HepG2 (cell line): ENCODE data around the gene POLR3F. TPM values are rescaled to one million over a fixed set of nuclear protein-coding genes. Genes with fewer than 3 reads are reported as not detected.

Experiments used
- CBX1 ChIP-seq: IDR thresholded peaks from one replicate; pipeline ENCODE4 v1.6.1; 2016; ENCODE audit warnings: antibody characterized with exemption, low read depth
- GATAD1 ChIP-seq: IDR thresholded peaks from 2 replicates; pipeline ENCODE4 v1.6.1; 2016; ENCODE audit warnings: missing genetic modification reagents, missing compliant biosample characterization
- GLI4 ChIP-seq: sonication (generic); formaldehyde crosslinking; IDR thresholded peaks from 2 replicates; pipeline ENCODE4 v1.5.1; 2020; ENCODE audit warnings: missing genetic modification reagents, mild to moderate bottlenecking, moderate library complexity, borderline replicate concordance
- RBFOX2 ChIP-seq: fragments of 200-400 bp; formaldehyde crosslinking; IDR thresholded peaks from 2 replicates; pipeline ENCODE4 v1.6.1; 2017; ENCODE audit warnings: low read depth, mild to moderate bottlenecking, low read length
- RFX5 ChIP-seq: IDR thresholded peaks from 2 replicates; pipeline ENCODE4 v1.6.1; 2011; ENCODE audit warnings: low read depth, low read length, improper control_type of control experiment
- SKI ChIP-seq: fragments of 450-650 bp; IDR thresholded peaks from one replicate; pipeline ENCODE4 v1.6.1; 2018; ENCODE audit warnings: mild to moderate bottlenecking; ENCODE audit not compliant: partially characterized antibody
- SP140L ChIP-seq: sonication (generic); formaldehyde crosslinking; IDR thresholded peaks from 2 replicates; pipeline ENCODE4 v1.4.0; 2020; ENCODE audit warnings: missing genetic modification reagents, borderline replicate concordance
- SYNCRIP ChIP-seq: fragments of 200-400 bp; formaldehyde crosslinking; IDR thresholded peaks from 2 replicates; pipeline ENCODE4 v1.6.1; 2018; ENCODE audit warnings: mild to moderate bottlenecking, low read depth, low read length; ENCODE audit not compliant: insufficient read depth
- TCF7 ChIP-seq: sonication (generic); IDR thresholded peaks from 2 replicates; pipeline ENCODE4 v1.6.1; 2016; ENCODE audit warnings: antibody characterized with exemption, low read depth
- TEAD2 ChIP-seq: sonication (generic); formaldehyde crosslinking; IDR thresholded peaks from 2 replicates; pipeline ENCODE4 v1.9.0; 2021; ENCODE audit warnings: missing genetic modification reagents
- ZMYM2 ChIP-seq: sonication (generic); formaldehyde crosslinking; IDR thresholded peaks from 2 replicates; pipeline ENCODE4 v1.8.0; 2022; ENCODE audit warnings: mild to moderate bottlenecking, missing genetic modification reagents
- ZNF251 ChIP-seq: sonication (generic); formaldehyde crosslinking; IDR thresholded peaks from 2 replicates; pipeline ENCODE4 v1.9.0; 2021; ENCODE audit warnings: mild to moderate bottlenecking, missing genetic modification reagents
- polyA plus RNA-seq, 8 experiments: library from polyadenylated mRNA; depleted of rRNA in 3 of 8; stranded (reverse) in 7 of 8; unstranded in 1 of 8; fragments of >200 nt; fragmentation: Illumina TruSeq in 4 of 8; extraction: Trizol in 4 of 8; gene quantifications; 2 replicates each; pipeline versions ENCODE4 v1.2.1 to v1.2.3, GENCODE V29; 2011 to 2016; ENCODE audit warnings: low read depth in 4 of 8, missing spikeins in 1 of 8, mixed read lengths in 1 of 8; ENCODE audit not compliant: insufficient read depth in 1 of 8
- total RNA-seq, 5 experiments: library from RNA; depleted of rRNA; stranded (reverse); fragments of >200 nt; fragmentation: Illumina TruSeq; extraction: Trizol; gene quantifications; 2 replicates each; pipeline ENCODE4 v1.2.3, GENCODE V29; 2016; ENCODE audit warnings: low read depth in 1 of 5
- TF ChIP-seq, protein P1 (sequence below), 2 experiments: fragments of 450-650 bp in 1 of 2; sonication (generic) in 1 of 2; formaldehyde crosslinking in 1 of 2; IDR thresholded peaks; 2 replicates each; pipeline versions ENCODE4 v1.6.1 to v1.8.0; 2016 to 2022; ENCODE audit warnings: antibody characterized with exemption in 1 of 2, mild to moderate bottlenecking in 1 of 2, missing genetic modification reagents in 1 of 2
- TF ChIP-seq, protein P2 (sequence below): sonication (generic); formaldehyde crosslinking; IDR thresholded peaks from 2 replicates; pipeline ENCODE4 v1.4.0; 2020; ENCODE audit warnings: mild to moderate bottlenecking, missing genetic modification reagents
- TF ChIP-seq, protein P3 (sequence below): sonication (generic); formaldehyde crosslinking; IDR thresholded peaks from 2 replicates; pipeline ENCODE4 v1.4.0; 2020; ENCODE audit warnings: missing genetic modification reagents
- TF ChIP-seq, protein P4 (sequence below): sonication (generic); formaldehyde crosslinking; IDR thresholded peaks from 2 replicates; pipeline ENCODE4 v1.5.1; 2020; ENCODE audit warnings: missing genetic modification reagents, mild to moderate bottlenecking, borderline replicate concordance

Gene POLR3F
- total and polyA plus RNA-seq, 2 of the 13 experiments (the other 11 are each of a cell fraction or from before 2014, with no cell fraction given): 11.7 to 25.5 TPM

DNA sequence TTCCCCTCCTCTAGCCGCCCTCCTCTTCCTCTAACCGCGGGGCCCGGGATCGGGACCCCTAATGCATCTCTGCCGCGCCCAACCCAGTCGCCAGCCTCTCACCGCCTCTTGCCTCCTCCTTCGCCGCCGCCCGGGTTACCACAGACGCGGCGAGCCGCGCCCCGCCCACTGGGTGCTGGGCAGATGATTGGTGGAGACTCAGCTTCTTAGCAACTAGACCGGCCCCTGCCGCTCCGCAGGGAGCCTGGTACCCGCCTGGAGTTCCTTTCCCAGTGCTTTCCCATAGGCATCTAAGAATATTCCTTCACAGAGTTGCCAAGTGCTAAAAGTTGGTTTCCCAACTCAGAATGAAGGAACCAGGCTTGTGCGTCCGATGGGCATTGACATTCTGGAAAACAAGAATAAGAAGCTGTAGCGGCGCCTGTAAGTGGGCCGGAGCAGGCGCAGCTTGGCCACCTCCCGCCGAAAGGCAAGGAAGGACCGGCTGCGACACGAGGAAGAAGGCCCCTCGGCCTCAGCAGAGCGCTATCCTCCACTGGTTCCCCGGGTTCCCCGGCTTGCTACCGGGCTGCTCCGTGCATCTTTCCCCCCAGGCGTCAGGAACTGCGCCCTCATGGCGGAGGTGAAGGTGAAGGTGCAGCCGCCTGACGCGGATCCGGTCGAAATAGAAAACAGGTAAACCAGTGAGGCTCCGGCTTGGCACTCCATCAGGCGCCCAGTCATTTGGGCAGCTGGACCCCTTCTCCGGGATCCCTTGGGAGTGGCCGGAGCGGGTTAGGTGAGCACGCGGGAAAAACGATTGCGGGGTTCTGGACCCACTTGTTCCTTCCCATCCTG lies at the start of gene POLR3F, which contains the start of gene DZANK1 (continued):
- no peak; the same call in 1 of the 2 replicates for TF ChIP-seq RFX5
- TF ChIP-seq, protein P1, sequence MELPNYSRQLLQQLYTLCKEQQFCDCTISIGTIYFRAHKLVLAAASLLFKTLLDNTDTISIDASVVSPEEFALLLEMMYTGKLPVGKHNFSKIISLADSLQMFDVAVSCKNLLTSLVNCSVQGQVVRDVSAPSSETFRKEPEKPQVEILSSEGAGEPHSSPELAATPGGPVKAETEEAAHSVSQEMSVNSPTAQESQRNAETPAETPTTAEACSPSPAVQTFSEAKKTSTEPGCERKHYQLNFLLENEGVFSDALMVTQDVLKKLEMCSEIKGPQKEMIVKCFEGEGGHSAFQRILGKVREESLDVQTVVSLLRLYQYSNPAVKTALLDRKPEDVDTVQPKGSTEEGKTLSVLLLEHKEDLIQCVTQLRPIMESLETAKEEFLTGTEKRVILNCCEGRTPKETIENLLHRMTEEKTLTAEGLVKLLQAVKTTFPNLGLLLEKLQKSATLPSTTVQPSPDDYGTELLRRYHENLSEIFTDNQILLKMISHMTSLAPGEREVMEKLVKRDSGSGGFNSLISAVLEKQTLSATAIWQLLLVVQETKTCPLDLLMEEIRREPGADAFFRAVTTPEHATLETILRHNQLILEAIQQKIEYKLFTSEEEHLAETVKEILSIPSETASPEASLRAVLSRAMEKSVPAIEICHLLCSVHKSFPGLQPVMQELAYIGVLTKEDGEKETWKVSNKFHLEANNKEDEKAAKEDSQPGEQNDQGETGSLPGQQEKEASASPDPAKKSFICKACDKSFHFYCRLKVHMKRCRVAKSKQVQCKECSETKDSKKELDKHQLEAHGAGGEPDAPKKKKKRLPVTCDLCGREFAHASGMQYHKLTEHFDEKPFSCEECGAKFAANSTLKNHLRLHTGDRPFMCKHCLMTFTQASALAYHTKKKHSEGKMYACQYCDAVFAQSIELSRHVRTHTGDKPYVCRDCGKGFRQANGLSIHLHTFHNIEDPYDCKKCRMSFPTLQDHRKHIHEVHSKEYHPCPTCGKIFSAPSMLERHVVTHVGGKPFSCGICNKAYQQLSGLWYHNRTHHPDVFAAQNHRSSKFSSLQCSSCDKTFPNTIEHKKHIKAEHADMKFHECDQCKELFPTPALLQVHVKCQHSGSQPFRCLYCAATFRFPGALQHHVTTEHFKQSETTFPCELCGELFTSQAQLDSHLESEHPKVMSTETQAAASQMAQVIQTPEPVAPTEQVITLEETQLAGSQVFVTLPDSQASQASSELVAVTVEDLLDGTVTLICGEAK (IDR thresholded peaks at IDR 0.05): no peak
- TF ChIP-seq, protein P1 (CRISPR knock-in tag; IDR thresholded peaks at IDR 0.05): peak; percentile 30; the same call in 1 of the 2 replicates
- no peak for TF ChIP-seq SYNCRIP
- no peak for TF ChIP-seq SKI
- TF ChIP-seq RBFOX2: peak; percentile 73
- TF ChIP-seq, protein P2, sequence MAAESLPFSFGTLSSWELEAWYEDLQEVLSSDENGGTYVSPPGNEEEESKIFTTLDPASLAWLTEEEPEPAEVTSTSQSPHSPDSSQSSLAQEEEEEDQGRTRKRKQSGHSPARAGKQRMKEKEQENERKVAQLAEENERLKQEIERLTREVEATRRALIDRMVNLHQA (CRISPR knock-in tag): no peak
- peak; percentile 81 for TF ChIP-seq CBX1
- no peak for TF ChIP-seq ZNF251 (CRISPR knock-in tag)
- no peak for TF ChIP-seq TCF7
- no peak for TF ChIP-seq TEAD2 (CRISPR knock-in tag)
- no peak for TF ChIP-seq ZMYM2 (CRISPR knock-in tag)
- TF ChIP-seq, protein P3, sequence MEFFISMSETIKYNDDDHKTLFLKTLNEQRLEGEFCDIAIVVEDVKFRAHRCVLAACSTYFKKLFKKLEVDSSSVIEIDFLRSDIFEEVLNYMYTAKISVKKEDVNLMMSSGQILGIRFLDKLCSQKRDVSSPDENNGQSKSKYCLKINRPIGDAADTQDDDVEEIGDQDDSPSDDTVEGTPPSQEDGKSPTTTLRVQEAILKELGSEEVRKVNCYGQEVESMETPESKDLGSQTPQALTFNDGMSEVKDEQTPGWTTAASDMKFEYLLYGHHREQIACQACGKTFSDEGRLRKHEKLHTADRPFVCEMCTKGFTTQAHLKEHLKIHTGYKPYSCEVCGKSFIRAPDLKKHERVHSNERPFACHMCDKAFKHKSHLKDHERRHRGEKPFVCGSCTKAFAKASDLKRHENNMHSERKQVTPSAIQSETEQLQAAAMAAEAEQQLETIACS (CRISPR knock-in tag): no peak
- TF ChIP-seq GLI4 (CRISPR knock-in tag): peak; percentile 69; the same call in 1 of the 2 replicates
- TF ChIP-seq, protein P4, sequence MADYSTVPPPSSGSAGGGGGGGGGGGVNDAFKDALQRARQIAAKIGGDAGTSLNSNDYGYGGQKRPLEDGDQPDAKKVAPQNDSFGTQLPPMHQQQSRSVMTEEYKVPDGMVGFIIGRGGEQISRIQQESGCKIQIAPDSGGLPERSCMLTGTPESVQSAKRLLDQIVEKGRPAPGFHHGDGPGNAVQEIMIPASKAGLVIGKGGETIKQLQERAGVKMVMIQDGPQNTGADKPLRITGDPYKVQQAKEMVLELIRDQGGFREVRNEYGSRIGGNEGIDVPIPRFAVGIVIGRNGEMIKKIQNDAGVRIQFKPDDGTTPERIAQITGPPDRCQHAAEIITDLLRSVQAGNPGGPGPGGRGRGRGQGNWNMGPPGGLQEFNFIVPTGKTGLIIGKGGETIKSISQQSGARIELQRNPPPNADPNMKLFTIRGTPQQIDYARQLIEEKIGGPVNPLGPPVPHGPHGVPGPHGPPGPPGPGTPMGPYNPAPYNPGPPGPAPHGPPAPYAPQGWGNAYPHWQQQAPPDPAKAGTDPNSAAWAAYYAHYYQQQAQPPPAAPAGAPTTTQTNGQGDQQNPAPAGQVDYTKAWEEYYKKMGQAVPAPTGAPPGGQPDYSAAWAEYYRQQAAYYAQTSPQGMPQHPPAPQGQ (CRISPR knock-in tag): no peak
- 0 out of 2 replicates have a peak, but pooled peaks have one; percentile 75 for TF ChIP-seq SP140L (CRISPR knock-in tag)
- TF ChIP-seq GATAD1 (CRISPR knock-in tag): peak; percentile 100
